ENCODE data around the gene SUB1.

GRCh38 chr5:32538031-32538547 is 47.3 kb upstream of the SUB1 start:
- TF ChIP-seq, protein P1, sequence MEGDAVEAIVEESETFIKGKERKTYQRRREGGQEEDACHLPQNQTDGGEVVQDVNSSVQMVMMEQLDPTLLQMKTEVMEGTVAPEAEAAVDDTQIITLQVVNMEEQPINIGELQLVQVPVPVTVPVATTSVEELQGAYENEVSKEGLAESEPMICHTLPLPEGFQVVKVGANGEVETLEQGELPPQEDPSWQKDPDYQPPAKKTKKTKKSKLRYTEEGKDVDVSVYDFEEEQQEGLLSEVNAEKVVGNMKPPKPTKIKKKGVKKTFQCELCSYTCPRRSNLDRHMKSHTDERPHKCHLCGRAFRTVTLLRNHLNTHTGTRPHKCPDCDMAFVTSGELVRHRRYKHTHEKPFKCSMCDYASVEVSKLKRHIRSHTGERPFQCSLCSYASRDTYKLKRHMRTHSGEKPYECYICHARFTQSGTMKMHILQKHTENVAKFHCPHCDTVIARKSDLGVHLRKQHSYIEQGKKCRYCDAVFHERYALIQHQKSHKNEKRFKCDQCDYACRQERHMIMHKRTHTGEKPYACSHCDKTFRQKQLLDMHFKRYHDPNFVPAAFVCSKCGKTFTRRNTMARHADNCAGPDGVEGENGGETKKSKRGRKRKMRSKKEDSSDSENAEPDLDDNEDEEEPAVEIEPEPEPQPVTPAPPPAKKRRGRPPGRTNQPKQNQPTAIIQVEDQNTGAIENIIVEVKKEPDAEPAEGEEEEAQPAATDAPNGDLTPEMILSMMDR (IDR thresholded peaks at IDR 0.05), result no peak
- TF ChIP-seq POLR2A (IDR thresholded peaks at IDR 0.05), result no peak

Data from prostate gland (tissue), 2 donors.